BLaER1 (cell line): Measurements from ENCODE around the gene HOXC5.

Source experiments
- H3K27ac ChIP-seq: shearing (Covaris generic); formaldehyde crosslinking; 2 replicates; pipeline ENCODE4 v1.8.1; 2022
- H3K27me3 ChIP-seq: shearing (Covaris generic); formaldehyde crosslinking; 2 replicates; pipeline ENCODE4 v1.8.1; 2022
- H3K36me3 ChIP-seq: shearing (Covaris generic); formaldehyde crosslinking; 2 replicates; pipeline ENCODE4 v1.8.1; 2022
- H3K4me1 ChIP-seq: shearing (Covaris generic); formaldehyde crosslinking; 2 replicates; pipeline ENCODE4 v1.8.1; 2022
- H3K4me2 ChIP-seq: shearing (Covaris generic); formaldehyde crosslinking; 2 replicates; pipeline ENCODE4 v1.8.1; 2022
- H3K4me3 ChIP-seq: shearing (Covaris generic); formaldehyde crosslinking; 2 replicates; pipeline ENCODE4 v1.8.1; 2022
- H3K9ac ChIP-seq: shearing (Covaris generic); formaldehyde crosslinking; 2 replicates; pipeline ENCODE4 v1.8.1; 2022
- H3K9me3 ChIP-seq: shearing (Covaris generic); formaldehyde crosslinking; 2 replicates; pipeline ENCODE4 v1.8.1; 2022
- H4K20me1 ChIP-seq: shearing (Covaris generic); formaldehyde crosslinking; 2 replicates; pipeline ENCODE4 v1.8.1; 2022
- Cebpa-rat ChIP-seq: shearing (Covaris generic); IDR thresholded peaks from 2 replicates; pipeline ENCODE4 v1.8.1; 2022

Gene HOXC5

DNA sequence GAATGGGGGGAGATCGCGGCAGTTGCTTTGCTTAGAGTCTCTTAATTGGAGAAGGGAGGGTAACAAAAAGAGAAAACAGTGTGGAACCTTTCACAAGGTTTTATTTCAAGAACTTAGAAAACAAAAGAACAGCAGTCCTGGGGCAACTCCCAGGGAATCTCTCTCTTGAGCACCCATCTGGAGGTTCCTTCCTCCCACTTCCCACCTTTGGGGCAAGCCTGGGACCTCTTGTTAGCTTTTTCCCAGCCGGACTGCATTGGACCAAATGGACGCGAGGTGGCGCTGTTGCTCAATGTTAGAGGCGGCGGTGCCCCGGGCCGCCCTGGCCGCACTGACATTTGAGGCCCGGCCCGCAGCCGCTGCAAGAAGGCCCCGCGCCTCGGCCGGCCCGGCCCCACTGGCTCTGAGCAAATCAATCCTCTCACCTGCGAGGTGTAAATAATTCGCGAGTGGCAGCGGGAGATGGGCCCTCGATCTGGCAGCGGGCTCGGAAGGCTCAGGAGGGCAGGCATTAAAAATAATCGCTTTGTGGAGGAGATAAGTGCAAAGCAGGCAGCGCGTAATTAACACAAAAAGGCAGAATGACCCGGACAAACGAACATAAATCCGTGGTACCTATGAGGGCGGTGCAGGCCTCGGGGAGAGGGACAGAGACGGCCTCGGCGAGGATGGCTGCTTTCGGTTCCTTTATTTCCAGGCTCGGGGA, 26.8 kb upstream of the HOXC5 start:
- Histone ChIP-seq H3K9me3 (no peaks in the 10 kb centered on the region), H3K4me1 (peaks cover 4% of the 10 kb centered on the region; the same call in 1 of the 2 replicates), H3K4me2 (peak overlapping the region; percentile 58), H3K9ac (no peak overlapping the region), H3K27ac (no peak overlapping the region), H3K36me3 (no peaks in the 10 kb centered on the region), H4K20me1 (peaks cover 95% of the 10 kb centered on the region), H3K4me3 (peak overlapping the region; percentile 20; the same call in 1 of the 2 replicates), H3K27me3 (peaks cover 100% of the 10 kb centered on the region)
- no peak for TF ChIP-seq Cebpa-rat

- H3K36me3 ChIP-seq, result no peaks in the 10 kb centered on the region
- H3K27me3 ChIP-seq, result peaks cover 100% of the 10 kb centered on the region
- no peak for TF ChIP-seq Cebpa-rat
- 0 out of 2 replicates have a peak overlapping the region, but pooled peaks have one; percentile 20 for H3K4me3 ChIP-seq
- no peaks in the 10 kb centered on the region for H3K9me3 ChIP-seq
- no peak overlapping the region for H3K9ac ChIP-seq
- H3K27ac ChIP-seq, result no peak overlapping the region
- peaks cover 94% of the 10 kb centered on the region for H4K20me1 ChIP-seq
- peaks cover 4% of the 10 kb centered on the region; the same call in 1 of the 2 replicates for H3K4me1 ChIP-seq
- H3K4me2 ChIP-seq, result peak overlapping the region; percentile 58
Measured at GRCh38 chr12:54006559-54007220, 26.2 kb upstream of the HOXC5 start.

DNA sequence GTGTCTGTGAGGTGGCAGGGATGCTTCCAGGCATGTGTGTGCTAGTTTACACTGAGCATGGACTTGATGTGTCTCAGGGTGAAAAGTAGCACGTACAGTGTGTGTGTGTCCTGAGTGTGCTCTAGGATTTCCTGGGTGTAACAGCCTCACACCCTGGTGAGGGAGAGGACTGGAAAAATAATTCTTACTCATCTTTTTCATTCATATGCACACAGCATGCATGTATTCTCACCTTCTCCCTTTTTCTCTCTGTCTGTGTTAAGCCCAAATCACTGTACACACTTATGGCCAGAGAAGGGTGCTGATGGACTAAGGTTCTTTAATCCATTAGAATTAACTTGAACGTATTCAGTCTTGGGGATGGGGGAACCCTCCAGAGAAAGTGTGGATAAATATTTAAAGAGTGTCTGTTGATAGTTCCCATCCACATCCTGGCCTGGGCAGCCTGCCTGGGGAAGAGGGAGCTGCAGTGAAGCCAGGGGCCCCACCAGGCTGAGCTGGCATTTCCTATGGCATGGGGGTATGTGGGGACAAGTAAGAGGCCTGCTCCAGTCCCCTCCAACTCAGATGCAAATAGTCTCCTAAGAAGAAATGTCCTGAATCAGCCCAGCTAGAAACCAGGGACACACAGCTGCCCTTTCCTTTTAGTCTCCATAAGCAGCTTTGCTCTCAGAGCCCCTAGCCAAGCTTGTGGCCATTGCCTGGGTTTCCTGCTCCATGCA, 25.2 kb upstream of the HOXC5 start:
- peaks cover 93% of the 10 kb centered on the region for H4K20me1 ChIP-seq
- no peaks in the 10 kb centered on the region for H3K9me3 ChIP-seq
- no peak overlapping the region for H3K4me3 ChIP-seq
- H3K4me2 ChIP-seq, result no peak overlapping the region
- no peak for TF ChIP-seq Cebpa-rat
- peaks cover 4% of the 10 kb centered on the region; the same call in 1 of the 2 replicates for H3K4me1 ChIP-seq
- H3K36me3 ChIP-seq, result no peaks in the 10 kb centered on the region
- no peak overlapping the region for H3K27ac ChIP-seq
- peaks cover 100% of the 10 kb centered on the region for H3K27me3 ChIP-seq
- no peak overlapping the region for H3K9ac ChIP-seq

GRCh38 chr12:54008260-54008552, 24.6 kb upstream of the HOXC5 start:
- Histone ChIP-seq H3K27ac (no peak overlapping the region), H4K20me1 (peaks cover 93% of the 10 kb centered on the region), H3K9ac (no peak overlapping the region), H3K4me1 (peaks cover 4% of the 10 kb centered on the region; the same call in 1 of the 2 replicates), H3K36me3 (no peaks in the 10 kb centered on the region), H3K27me3 (peaks cover 100% of the 10 kb centered on the region), H3K9me3 (no peaks in the 10 kb centered on the region), H3K4me2 (no peak overlapping the region), H3K4me3 (no peak overlapping the region)
- no peak for TF ChIP-seq Cebpa-rat

GRCh38 chr12:54009171-54010052, 23.4 kb upstream of the HOXC5 start:
- Histone ChIP-seq H3K9ac (no peak overlapping the region), H3K4me2 (no peak overlapping the region), H3K9me3 (no peaks in the 10 kb centered on the region), H3K4me3 (no peak overlapping the region), H4K20me1 (peaks cover 94% of the 10 kb centered on the region), H3K27me3 (peaks cover 100% of the 10 kb centered on the region), H3K27ac (no peak overlapping the region), H3K4me1 (peaks cover 4% of the 10 kb centered on the region; the same call in 1 of the 2 replicates), H3K36me3 (no peaks in the 10 kb centered on the region)
- TF ChIP-seq Cebpa-rat, result no peak

DNA sequence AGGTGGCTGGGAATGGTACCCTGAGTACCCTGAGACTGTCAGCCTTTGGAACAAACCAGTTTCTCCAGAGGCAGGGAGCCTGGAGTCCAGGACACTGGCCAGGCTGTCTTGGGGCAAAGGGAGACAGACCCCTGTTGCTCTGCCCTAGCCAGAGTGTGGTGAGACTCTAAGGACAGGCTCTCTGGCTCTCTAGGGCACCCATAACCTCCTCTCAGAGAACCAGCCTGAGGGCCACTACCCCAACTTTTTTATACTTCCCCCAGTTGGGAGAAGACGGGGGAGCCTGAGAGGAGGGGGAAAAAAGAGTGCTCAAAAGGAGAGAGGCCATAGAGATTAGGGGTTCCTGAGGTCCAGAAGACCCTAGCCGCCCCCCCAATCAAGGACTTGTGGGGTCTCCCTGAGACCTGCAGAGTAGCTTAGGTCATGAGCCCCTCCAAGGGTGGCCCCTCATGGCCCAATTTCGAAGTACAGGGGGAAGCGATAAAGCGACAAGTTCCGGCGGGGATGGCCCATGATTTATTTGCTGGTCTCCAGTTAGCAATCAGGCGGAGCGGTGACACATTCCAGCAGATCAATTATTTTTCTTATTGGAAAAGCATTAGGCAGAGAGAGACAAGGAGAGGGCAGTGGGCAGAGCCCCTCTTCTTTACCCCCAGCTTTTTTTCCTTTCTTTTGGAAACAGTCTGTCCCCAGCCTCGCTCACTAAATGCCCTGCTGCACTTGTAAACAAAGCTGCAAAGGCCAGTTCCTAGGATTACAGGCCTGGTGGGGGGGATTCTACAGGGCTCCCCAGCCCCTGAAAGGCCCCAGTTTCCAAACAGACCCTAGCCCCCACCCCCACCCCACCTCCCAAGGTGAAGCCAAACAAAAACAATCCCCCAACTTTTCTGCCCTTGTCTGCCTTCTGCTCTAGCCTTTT, 22.5 kb upstream of the HOXC5 start:
- Histone ChIP-seq H3K9ac (no peak overlapping the region), H4K20me1 (peaks cover 94% of the 10 kb centered on the region), H3K27me3 (peaks cover 100% of the 10 kb centered on the region), H3K36me3 (no peaks in the 10 kb centered on the region), H3K4me3 (no peak overlapping the region), H3K27ac (no peak overlapping the region), H3K4me1 (peaks cover 4% of the 10 kb centered on the region; the same call in 1 of the 2 replicates), H3K9me3 (no peaks in the 10 kb centered on the region), H3K4me2 (no peak overlapping the region)
- no peak for TF ChIP-seq Cebpa-rat

DNA sequence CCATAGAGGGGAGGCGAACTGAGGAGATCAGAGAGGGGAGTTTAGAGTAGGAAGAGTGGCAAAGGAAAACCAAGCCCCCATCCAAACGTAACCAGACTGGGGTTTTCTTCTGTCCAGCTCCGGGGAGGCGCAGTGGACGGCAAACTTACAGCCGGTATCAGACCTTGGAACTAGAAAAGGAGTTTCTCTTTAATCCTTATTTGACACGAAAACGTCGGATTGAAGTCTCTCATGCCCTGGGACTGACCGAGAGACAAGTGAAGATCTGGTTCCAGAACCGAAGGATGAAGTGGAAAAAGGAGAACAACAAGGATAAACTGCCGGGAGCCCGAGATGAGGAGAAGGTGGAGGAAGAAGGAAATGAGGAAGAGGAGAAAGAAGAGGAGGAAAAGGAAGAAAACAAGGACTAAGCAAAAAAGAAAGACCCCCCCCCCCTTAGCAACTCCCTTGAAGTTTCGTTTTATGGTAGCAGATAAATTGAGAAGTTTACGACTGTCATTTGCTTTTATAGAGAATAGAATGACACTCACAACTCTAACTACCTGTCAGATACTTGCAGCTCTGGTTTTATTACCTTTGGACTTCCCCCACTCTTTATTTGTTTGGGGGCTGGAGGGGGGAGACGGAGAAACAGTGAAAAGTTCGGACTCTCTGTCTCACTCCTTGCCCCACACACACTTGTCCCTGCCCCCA, 21.7 kb upstream of the HOXC5 start:
- Histone ChIP-seq H3K27ac (no peak overlapping the region), H3K36me3 (no peaks in the 10 kb centered on the region), H3K9ac (no peak overlapping the region), H3K9me3 (no peaks in the 10 kb centered on the region), H3K4me2 (no peak overlapping the region), H3K4me3 (no peak overlapping the region), H3K4me1 (peaks cover 3% of the 10 kb centered on the region; the same call in 1 of the 2 replicates), H3K27me3 (peaks cover 100% of the 10 kb centered on the region), H4K20me1 (peaks cover 94% of the 10 kb centered on the region)
- no peak for TF ChIP-seq Cebpa-rat
